Activated CD4-positive, alpha-beta T cell treated with anti-CD3 and anti-CD28 coated beads, Interleukin-2, amount 50 U/mL, for 48 hours (primary cell): ENCODE results near the gene TSR3.

Source experiments
- DNase-seq, 2 experiments: peaks; one replicate each; pipeline ENCODE4 v3.0.0-alpha.2; 2020

Gene TSR3

DNA sequence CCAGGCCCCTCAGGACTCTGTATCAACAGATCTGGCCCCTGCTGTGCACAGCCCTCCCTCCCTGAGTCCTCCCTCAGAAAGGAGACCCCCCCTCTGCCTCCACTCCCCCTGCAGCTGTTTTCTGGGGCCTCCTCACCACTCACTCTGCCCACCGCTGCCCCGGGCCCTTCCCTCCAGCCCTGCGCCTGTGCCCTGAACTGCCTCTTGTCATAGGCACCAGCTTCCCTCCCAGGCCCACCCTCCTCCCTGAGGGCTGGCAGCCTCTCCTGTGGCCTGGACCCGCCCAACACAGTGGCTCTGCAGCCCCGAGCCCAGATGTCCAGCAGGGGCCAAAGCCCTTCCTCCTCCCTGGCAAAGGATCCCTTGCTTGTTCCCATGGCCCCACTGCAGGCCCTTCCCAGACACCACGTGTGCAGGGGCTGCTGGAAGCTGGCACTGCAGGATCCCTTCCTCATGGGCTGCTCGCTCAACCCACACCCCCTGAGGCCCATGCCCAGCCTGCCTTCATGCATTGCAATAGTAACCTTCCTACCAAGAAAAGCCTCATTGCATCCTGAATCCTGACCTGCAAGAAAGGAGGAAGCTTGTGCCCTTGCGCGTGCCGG, 25.8 kb upstream of the TSR3 start:
- no peak for DNase-seq

DNA sequence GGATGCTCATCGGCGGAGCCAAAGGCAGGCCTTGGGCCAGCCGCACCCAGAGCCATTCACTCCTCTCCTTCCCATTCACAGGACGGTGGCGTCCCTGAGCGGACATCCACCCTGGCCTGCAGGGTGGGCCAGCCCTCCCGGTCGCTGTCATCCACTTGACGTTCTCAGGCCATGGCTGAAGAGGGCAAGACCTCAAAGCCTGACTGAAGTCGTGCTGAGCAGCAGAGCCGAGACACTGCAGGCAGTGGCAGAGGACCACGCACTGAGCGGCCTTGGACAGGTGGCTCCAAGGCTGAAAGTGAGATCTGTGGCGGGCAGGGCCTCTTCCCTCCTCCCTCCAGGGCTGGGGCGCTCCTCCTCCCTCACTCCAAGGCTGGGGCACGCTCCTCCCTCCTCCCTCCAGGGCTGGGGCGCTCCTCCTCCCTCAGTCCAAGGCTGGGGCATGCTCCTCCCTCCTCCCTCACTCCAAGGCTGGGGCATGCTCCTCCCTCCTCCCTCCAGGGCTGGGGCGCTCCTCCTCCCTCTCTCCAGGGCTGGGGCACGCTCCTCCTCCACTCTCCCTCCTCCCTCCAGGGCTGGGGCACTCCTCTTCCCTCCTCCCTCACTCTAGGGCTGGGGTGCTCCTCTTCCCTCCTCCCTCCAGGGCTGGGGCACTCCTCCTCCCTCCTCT, 24.2 kb upstream of the TSR3 start:
- DNase-seq: no peak

DNA sequence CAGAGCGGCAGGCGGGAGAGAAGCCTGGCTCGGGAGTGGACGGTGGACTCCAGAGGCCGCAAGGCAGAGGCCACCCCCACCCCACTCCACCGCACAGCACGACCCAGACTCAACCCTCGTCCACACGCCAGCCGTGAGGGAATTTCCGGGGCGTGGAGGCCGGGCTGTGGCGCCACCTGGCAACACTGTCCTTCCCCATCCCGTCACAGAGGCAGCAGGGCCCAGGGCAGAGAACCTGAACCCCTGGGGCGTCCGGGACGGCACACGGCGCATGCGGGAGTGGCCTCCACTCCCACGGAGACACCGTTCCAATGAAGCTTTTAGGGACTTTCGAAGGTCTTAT, 23.6 kb upstream of the TSR3 start:
- DNase-seq: no peak

DNA sequence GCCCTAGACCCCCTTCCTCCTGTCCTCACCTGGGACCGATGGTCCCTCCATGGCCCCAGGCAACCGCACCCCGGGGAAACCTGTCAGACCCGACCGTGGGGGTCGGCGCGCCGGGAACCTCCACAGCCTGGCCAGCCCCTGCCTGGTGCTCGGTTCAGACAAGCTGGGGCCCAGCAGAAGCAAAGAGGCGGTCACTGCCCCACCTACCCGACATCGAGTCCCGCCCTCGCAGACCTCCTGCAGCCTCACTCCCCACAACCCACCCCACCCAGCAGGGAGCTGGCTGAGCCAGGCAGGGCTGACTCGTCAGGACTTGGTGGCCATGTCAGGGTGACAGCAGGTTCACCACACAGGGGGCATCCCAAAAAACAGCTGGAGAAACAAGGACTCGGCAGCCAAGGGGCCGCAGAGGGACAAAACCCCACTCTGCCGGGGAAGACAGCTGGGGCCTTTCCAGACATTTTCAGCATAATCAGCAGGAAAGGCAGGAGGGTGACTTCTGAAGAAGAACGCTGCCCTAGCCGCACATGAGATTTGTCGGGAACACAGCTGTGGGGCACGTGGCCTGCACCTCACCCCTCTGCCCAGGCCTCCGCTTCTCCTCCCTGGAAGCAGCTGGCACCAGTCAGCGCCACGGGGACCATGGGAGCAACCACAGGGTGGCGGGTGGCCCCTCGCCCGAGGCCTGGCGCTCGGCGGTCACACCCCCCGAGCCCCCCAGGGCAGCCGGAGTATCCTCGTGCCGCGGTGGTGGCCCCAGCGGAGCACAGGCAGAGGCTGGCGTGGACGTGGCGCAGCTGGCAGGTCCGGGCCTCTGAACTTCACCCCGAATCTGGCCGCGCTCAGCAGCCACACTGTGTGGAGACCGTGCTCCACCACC, 23.0 kb upstream of the TSR3 start:
- DNase-seq: no peak

DNA sequence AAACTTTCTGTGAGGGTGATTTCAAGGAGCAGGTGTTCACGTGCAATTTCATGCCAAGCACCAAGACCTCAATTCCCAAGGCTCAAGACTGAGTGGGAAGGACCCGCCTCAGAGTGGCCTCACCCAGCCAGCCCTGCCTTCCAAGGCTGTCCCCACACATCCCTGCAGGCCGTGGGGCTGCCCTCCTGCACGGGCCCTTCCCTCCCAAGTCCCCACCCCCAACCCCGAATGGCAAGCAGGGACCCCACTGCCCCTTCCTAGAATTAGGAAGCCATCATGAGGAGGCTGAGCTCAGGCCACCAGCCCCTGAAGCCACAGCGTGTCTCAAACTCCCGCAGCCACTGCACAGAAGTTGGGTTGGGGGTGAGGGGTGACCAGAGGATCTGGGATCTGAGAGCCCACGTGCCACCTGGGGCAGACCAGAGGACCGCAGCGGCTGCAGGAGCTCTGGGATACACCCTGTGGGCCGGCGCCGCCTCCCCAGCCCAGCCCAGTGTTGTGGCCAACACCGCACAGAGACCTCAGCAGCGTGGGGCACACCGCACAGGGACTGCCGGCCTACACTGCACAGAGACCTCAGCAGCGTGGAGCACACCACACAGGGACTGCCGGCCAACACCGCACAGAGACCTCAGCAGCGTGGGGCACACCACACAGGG, 20.7 kb upstream of the TSR3 start:
- no peak for DNase-seq

DNA sequence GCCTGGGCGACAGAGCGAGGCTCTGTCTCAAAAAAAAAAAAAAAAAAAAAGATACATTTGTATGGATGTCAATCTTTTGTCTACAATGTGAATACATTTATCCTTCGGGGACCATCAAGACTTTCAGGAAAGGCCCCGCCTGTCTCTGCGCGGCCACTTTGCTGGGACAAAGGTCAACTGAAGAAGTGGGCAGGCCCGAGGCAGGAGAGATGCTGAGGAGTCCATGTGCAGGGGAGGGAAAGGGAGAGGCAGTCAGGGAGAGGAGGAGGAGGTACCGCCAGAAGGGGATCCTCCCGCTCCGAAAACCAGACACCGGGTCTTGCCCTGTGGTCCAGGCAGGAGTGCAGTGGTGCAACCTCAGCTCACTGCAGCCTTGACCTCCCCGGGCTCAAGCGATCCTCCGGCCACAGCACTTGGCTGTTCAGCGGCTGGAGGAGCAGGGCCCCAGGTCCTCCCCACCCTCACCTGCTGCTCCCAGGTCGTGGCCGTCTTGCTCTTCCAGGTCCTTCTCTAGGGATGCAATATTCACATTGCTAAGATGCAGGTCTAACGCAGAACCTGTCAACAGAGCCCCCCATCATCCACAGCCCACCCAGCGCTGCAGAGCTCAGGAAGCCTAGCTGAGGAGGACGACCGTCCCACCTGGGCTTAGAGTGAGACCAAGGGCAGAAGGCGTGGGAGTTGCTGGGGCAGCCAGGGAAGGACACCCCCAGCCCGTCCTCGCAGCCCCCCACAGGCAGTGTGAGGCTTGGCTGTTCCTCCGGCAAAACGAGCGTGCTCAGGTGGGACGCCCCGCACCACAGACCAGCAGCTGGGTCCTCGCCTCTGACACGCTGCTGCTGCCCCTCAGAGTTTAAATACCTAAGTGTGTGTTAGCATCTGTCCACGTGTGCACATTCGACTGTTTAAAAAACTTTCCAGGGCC, 19.6 kb upstream of the TSR3 start:
- no peak for DNase-seq

DNA sequence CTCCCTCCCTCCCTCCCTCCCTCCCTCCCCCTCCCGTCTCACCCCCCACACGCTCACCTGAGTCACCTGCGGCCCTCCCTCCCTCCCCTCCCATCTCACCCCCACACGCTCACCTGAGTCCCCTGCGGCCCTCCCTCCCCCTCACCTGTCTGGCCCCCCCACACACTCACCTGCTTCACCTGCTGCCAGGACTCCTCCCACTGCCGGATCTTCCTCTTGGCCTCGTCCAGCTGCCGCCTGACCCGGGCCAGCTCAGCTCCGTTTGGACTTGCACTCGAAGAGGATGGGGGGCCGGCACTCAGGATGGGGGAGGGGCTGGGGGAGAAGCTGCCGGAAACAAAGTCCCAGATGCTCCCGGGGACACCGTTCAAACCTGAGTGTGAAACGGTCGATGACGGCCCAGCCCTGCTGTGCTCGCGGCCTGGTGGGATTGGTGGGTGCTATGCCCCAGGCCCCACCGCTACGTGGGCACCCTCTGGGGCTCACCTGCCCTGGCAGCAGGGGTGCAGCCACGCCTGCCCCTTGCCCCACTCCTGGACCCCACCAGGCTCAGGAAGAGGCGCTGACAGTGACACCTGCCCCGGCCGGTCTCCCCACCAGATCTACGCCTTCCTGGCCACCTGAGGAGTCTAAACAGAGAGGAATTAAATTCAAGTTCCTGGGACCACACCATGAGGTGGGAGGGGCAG, 16.0 kb upstream of the TSR3 start:
- DNase-seq: no peak

DNA sequence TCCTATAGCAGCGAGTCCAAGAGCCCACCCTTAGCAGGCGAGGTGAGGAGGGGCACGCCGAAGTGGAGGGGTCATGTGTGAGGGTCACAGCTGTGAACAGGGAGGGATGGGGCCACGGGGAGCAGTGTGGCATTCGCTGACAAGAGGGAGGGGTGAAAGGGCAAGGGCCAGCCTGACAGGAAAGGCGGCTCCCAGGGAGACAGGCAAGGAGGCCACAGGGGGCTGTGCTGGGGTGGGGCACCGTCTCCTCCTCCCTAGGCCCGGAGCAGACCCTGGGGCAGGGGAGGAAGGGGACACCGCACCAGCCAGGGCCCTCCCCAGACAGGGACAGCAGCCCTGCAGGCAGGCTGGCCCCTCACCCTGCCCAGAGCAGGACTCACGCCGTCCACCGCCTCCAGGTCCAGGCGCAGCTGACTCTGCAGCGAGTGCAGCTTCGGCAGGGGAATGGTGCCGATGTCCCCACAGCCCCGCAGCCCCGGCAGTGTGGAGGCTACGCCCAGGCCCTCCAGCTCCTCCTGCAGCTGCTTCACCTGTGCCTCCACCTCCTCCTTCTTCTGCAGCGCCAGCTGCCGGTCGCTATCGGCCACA, 15.1 kb upstream of the TSR3 start:
- DNase-seq: no peak

DNA sequence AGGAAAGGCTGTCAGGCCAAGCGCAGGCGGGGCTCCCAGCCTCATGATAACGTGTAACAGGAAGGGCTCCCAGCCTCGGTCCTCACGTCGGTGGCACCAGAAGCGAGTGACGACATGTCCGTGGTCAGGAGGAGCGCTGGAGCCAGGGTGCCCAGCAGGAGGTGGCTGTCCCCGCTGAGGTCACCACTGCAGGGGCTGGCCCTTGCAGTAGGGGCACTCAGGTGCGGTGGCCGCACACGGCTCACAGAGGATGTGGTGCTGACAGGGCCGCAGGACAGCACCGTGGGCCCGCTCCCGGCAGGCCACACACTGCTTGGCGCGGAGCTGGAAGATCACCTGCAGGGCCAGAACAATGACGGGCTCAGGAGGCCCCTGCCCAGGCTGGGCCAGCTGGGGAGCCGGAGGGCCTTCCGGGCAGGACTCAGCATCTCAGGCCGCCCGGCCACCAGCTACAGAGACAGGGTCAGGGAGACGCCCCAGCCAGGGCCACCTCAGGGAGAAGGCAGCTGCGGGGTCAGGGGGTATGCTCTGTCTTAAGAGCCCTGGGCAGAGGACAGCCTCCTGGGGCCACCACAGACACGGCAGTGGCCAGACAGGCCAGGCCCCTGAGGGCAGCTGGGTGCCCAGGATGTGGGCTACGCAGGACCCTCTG, 14.5 kb upstream of the TSR3 start:
- no peak for DNase-seq

DNA sequence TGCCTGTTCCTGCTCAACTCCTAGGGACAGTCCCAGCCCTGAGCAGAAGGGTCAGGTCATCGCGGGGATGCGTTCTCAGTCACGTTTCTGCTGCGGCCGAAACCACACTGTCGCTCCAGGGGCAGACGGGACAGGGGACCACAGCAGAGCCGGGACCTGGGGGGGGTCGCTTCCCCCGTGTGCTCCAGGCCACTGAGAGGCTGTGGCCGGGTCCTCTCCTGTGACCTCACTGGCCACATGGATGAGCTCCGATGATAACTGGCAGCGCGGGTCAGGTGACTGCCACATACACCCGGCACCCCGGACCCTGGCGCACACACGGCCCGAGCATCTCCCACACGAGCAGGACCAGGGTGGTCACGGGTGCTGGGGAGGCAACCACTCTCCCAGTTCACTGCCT, 12.8 kb upstream of the TSR3 start:
- DNase-seq: no peak

DNA sequence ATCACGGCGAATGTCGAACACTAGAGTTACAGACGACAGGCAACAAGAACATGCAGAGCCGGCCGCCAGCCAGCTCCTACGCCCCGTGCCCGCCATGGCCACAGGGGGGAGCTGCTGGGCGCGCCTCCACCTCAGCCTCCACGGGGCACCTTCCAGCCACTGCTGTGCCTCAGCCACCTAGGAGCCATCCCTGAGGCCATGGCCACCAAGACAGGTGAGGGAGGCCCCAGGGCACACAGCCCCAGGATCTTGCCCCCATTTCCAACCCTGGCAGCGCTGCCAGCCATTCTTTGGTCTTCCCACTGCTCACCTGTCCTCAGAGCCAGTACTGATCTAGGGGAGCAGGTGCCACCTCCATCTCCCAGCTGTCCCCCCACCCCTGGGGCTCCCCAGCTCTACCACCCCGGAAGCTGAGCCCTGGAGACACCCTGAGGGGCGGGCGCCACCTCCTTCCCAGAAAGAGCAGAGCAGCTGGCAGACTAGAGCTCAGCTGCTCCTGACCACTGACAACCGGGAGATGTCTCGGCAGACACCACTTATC, 11.9 kb upstream of the TSR3 start:
- peak; percentile 75 to 77 for DNase-seq

DNA sequence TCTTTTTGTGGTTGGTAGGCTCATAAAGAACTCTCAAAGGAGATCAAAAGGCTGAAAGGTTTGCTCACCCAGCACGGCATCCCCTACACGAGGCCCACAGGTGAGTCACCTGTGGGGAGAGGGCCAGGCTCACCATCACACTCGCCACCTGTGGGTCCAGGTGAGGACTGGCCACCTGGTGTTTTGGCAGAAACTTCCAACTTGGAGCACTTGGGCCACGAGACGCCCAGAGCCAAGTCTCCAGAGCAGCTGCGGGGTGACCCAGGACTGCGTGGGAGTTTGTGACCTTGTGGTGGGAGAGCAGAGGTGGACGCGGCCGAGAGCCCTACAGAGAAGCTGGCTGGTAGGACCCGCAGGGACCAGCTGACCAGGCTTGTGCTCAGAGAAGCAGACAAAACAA, 11.1 kb upstream of the TSR3 start:
- no peak for DNase-seq

DNA sequence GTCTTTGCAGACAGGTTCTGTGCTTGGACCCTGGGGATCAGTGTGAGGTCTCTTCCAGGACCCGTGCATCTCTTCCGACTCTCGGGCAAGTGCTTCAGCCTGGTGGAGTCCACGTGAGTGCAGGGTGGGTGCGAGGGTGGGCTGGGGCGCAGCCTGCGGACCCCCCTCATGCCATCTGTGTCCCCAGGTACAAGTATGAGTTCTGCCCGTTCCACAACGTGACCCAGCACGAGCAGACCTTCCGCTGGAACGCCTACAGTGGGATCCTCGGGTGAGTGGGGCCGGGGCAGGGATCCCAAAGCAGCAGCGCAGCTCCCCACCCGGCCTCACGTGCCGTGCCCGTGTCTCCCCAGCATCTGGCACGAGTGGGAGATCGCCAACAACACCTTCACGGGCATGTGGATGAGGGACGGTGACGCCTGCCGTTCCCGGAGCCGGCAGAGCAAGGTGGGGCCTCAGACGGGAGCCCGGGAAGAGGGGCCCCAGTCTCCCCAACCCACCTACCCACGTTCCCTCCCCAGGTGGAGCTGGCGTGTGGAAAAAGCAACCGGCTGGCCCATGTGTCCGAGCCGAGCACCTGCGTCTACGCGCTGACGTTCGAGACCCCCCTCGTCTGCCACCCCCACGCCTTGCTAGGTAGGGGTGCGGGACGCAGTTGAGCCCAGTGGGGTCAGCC, 10.1 kb upstream of the TSR3 start:
- no peak for DNase-seq

DNA sequence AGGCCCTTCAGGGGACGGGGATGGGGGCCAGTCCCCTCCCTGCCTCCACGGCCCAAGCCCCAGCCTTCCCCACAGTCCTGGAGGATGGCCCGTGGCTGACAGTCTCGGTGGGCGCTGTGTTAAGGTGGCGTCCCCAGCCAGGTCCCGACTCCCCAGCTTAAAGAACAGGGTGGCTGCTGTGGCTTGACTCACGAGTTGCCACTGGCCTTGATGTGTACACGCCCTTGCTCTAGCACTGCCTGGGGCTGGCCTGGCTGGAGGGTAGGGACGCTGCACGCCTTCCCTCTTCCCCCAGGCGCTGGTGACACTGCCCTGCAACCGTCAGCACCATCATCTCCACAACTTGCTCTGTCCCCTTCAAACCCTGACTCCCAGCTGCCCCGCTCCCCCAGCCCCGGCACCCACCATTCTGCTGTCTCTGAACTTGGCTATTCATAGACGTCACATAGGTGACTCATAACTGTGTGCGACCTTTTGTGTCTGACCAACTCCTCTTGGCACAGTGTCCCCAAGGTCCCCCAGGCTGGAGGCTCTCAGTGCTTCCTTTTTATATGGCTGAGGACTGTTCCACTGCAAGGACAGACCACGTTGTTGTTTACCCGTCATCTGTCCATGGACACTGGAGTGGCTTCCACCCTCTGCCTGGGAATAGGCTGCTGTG, 6.4 kb upstream of the TSR3 start:
- no peak for DNase-seq

DNA sequence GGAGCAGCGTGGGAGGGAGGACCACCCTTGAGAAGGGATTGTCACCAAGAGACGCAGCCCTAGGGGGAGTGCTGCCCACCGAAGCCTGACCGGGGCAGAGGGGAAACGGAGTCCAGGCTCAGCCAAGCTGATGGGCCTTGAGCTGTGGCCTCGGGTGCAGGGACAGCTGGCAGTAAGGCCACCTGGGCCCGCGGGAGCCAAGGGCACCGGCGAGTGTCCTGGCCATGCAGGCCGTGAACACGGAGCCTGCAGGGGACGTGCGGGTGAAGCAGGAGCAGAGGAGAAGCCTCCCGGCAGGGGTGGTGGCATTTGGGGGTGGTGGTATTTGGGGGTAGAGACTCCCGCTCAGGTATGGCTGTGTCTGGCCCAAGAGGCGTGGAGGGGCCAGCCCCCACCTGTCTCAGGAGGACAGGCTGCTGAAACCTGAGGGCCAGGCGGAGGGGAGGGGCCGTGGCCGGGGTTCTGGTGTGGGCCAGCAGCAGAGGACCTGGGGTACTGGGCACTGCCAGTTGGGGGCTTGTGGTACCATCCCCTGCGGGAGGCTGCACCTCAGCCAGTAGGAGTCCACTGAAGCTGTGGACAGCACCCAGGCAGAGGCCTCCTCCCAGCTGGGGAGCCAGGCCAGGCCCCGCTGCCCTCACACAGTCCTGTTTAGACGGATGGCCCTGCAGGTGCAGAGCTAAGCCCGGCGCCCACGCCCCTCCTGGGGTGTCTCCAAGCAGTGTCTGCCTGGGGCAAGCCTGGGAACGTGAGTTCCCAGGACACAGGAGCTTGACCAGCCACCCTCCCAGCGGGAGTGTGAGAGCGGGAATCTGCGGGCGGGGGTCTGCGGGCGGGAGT, 4.6 kb upstream of the TSR3 start:
- DNase-seq: no peak

DNA sequence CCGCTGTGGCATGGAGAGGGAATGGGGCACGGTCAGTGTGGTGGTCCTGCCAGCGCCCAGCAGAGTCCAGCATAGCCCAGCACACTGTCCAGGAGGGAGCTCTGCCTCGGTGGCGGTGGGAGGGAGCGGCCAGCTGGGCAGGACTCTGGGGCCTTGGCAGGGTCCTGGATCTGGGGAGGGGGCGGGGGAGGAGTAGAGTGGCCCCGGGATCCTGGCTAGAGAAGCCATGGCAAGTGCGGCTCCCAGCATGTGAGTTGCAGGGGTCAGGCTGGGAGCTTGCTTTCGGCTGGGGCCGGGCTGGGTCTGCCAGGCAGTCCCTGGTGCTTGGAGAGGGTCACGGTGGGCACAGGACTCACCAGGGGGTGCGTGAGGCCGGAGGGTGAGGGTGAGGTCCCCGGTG, 3.9 kb upstream of the TSR3 start:
- no peak for DNase-seq

DNA sequence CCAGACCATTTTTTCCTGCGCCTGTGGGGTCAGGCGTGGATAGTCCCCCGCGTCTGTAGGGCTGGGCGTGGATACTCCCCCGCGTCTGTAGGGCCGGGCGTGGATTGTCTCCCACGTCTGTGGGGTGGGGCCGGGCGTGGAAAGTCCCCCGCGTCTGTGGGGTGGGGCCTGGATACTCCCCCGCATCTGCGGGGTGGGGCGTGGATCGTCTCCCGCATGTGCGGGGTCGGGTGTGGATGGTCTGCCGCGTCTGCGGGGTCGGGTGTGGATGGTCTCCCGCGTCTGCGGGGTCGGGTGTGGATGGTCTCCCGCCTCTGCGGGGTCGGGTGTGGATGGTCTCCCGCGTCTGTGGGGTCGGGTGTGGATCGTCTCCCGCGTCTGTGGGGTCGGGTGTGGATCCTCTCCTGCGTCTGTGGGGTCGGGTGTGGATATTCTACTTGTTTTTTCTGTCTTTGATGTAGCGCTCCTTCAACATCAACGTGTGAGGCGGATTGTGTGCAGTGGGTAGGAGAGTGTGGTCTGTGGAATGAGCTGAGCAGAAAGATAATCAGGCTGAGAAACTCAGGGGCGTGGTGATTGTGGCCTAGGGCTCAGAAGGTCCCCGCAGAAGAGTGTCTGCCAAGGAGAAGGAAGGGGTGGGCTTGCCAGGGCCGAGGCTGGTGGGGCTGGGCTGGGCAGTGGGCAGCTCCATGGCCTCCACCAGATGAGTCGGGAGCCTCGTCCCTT, 3.3 kb upstream of the TSR3 start:
- DNase-seq: no peak

DNA sequence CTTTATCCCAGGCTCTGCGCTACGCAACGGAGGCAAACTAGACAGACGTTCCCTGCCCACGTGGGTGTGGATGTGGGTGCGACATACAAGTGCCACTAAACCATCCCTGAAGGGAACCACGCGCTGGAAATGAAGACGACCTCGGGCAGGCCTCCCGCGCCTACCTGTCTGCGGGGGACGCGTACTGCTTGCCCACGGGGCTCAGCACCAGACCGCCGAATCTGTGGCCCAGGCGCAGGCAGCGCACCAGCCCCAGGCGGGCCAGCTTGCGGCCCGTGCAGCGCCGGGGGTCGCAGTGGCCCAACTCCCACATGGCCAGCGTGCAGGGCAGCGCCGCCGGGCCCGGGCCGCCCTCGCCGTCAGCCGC, 480 bp downstream of the TSR3 start:
- peak in 1 of 2 experiments; percentile 30 for DNase-seq
